ENCODE data around the gene AP5S1.
A peak's percentile ranks its signal among the peaks of the same experiment; 100 is the strongest.

The AP5S1 gene

GRCh38 chr20:3846378-3846739 is 26.0 kb downstream of the AP5S1 start:
- no peak for DNase-seq (ENCODE audit: low read depth)

DNA sequence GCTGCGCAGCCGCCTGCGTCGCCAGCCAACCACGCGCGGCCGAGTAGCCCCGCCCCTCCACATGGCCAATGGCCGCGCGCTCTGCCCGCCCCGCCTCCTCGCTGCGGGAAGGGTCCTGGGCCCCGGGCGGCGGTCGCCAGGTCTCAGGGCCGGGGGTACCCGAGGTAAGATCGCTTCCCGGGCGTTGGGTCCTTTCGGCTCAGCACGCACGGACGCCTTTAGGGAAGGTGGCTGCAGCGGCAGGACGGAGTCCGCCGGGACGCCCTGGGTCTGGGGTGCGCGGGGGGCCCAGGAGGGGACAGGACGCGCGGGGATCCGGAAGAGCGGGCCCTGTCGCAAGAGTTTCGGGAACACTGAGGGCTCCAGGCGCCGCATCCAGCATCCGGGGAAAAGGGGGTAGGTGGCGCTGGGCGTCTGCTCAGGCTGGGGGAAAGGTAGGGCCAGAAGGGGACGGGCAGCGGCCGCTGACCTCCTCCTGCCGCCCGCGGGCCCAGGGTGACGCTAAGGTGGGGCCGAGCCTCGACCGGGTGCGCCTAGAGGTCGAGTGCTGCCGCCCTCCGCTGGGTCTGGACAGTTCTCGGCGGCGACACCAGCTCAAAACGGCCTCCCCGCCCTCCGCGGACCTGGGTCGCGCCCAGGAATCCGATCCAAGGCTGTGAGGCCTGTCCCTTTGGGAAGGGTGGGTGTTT is 26.5 kb downstream of the AP5S1 start, which contains the start of gene MAVS:
TSS of gene MAVS (plus strand) at position 95 of the 689 bp plus-strand sequence. CDS start 7,791 bp downstream, outside the sequence.
- peak; percentile 81 for DNase-seq (ENCODE audit: low read depth)

DNA sequence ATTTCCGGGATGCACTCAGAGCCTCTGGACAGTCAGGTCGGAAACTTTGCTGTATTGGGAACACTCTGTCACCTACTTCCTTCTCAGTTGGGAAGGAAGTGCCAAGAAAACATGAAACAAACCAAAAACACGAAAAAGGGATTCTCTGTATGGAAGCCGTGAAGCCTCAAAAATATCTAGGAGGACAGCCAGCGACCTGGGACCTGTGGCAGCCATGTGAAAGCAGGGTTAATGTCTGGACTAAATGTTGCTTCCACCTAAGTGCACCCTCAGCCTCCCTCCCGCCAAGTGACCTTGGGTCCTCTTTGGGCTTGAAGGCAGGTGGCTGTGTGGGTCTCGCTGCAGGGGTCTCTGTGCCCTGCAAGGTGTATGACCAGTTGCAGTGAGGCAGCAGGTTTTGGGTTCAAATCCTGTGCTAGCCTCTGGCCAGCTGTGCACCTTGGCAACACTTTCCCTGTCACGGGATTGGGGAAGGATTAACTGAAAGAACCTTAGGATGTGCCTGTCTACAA is 27.1 kb downstream of the AP5S1 start:
- DNase-seq (ENCODE audit: low read depth), result no peak

DNA sequence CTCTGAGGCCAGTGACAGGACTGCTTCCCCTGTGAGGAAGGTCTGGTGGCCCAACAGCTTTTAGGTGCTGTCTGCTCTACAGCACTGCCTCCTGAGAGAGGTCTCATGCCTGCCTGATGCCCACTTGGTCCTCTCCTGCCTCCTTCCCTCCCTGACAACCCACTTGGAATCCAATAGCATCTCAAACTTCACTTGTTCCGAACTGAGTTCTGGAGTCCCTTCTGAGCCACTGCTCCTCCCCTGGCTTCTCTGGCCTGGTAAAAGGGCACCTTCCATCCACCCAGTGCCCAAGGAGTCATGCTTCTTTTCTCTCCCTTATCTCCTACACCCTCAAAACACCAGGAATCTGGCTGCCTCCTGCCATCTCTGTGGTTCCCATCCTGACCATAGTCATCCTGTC is 28.2 kb downstream of the AP5S1 start:
- DNase-seq (ENCODE audit: low read depth), result no peak

- no peak for DNase-seq (ENCODE audit: low read depth)
Observed at GRCh38 chr20:3854462-3854871, 34.1 kb downstream of the AP5S1 start.

DNA sequence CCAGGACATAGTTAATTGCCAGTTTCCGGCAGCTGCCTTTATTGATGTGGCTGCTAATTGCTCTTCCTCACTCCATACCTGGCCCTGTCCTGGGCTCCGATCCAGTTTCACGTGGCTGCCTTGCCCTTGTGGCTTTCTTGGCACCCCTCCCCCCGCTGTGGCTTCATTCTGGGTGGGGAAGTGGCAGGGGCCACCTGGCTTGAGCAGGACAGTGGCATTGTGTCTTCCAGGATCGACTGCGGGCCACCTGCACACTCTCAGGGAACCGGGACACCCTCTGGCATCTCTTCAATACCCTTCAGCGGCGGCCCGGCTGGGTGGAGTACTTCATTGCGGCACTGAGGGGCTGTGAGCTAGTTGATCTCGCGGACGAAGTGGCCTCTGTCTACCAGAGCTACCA is 37.1 kb downstream of the AP5S1 start:
- DNase-seq (ENCODE audit: low read depth), result no peak

GRCh38 chr20:3858689-3859088 is 38.3 kb downstream of the AP5S1 start:
- no peak for DNase-seq (ENCODE audit: low read depth)

- no peak for DNase-seq (ENCODE audit: low read depth)
Observed at GRCh38 chr20:3861191-3861590, 40.8 kb downstream of the AP5S1 start.

- no peak for DNase-seq (ENCODE audit: low read depth)
Observed at GRCh38 chr20:3862333-3862732, 42.0 kb downstream of the AP5S1 start.

GRCh38 chr20:3863317-3863716 is 43.0 kb downstream of the AP5S1 start:
- no peak for DNase-seq (ENCODE audit: low read depth)

GRCh38 chr20:3864518-3864917 is 44.2 kb downstream of the AP5S1 start:
- DNase-seq (ENCODE audit: low read depth), result no peak

- no peak for DNase-seq (ENCODE audit: low read depth)
Observed at GRCh38 chr20:3865152-3865886, 45.0 kb downstream of the AP5S1 start.

DNA sequence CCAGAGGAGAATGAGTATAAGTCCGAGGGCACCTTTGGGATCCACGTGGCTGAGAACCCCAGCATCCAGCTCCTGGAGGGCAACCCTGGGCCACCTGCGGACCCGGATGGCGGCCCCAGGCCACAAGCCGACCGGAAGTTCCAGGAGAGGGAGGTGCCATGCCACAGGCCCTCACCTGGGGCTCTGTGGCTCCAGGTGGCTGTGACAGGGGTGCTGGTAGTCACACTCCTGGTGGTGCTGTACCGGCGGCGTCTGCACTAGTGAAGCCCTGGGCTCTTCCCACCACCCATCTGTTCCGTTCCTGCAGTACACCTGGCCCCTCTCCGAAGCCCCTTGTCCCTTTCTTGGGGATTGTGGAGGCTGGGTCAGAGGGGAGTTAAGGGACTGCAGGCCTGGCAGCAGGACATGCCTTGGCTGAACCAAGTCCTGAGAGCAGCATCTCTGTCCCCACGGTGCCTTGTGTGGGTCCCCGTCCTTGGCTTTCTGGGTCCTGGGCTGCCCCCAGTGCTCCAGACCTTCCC is 45.6 kb downstream of the AP5S1 start:
- DNase-seq (ENCODE audit: low read depth), result no peak

GRCh38 chr20:3866464-3866863 is 46.1 kb downstream of the AP5S1 start:
- no peak for DNase-seq (ENCODE audit: low read depth)

DNA sequence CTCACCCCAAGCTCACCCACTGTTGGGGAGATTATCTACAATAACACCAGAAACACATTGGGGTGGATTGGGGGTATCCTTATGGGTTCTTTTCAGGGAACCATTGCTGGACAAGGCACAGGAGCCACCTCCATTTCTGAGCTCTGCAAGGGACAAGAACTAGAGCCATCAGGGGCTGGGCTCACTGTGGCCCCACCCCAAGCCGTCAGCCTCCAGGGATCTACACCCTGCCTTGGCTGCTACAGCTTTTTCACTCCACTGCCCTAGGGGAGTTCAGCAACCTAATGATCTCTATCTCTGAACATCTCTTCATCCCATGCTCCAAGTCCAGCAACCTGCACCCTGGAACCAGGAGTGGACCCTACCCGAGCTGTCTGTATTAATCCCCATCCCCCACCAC is 47.5 kb downstream of the AP5S1 start:
- DNase-seq (ENCODE audit: low read depth), result no peak

- DNase-seq (ENCODE audit: low read depth), result no peak
Observed at GRCh38 chr20:3869839-3870634, 49.7 kb downstream of the AP5S1 start.

DNA sequence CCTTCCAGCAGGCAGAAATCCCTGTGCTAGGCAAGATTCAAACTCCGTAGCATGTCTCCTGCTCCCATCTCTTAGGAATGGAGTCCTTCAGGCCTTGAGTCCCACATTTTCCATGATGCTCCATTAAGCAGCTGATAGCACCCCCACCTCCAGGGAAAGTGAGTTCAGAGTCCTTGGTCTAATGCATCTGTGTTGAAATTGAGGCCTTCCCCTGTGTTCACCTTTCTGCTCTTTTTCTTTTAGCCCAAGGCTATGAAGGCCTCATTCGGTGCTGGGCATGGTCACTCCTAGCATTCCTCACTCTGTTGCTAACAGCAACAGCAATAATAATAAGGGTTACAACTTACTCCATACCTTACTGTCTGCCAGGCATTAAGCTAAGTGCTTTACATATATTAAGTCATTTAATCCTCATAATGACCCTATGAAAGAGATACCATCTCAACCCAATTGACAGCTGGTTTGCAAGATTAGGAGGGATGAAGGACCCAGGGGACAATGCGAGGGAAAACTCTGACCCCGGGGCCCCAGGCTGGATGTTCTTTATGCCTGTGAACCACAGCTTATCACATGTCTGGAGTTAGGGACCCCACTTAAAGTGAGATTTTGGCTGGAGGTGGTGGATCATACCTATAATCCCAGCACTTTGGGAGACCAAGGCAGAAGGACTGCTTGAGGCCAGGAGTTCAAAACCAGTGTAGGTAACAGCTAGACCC is 51.4 kb downstream of the AP5S1 start:
- no peak for DNase-seq (ENCODE audit: low read depth)

DNA sequence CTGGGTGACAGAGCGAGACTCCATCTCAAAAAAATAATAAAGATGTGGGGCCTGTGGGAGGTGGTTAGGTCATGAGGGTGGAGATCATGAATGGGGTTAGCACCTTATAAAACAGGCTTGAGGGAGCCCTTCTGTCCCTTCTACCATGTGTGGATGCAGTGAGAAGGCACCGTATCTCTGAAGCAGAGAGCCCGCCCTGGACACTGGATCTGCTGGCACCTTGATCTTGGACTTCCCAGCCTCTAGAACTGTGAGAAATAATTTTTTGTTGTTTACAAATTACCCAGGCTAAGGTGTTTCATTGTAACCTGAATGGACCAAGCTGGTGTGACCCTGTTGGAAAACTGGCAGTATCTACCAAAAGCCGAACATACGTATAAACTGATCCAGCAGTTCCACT is 53.2 kb downstream of the AP5S1 start:
- DNase-seq (ENCODE audit: low read depth), result no peak

- no peak for DNase-seq (ENCODE audit: low read depth)
Observed at GRCh38 chr20:3874194-3874844, 54.0 kb downstream of the AP5S1 start.

- no peak for DNase-seq (ENCODE audit: low read depth)
Observed at GRCh38 chr20:3875378-3875974, 55.1 kb downstream of the AP5S1 start.

DNA sequence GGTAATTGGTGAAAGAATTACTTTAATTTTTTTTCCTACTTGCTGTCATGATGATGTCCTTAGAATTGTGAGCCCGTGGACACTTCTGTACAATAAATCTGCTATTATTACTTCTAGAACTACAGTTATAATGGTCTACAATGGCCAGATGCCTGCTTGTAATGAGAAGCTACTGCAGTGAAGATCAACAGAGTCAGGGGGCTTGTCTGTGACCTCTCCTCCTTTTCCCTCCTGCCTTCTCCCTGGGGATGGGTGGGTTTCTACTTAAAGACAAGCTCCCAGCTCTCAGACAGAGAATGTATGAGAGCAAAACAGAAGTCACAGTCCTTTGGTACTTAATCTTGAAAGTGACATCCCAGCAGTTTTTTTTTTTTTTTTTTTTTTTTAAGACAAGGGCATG is 55.7 kb downstream of the AP5S1 start:
- no peak for DNase-seq (ENCODE audit: low read depth)
